Ascending aorta (tissue), 2 donors: ENCODE results near the gene CAMTA1. TPM values are rescaled to one million over a fixed set of nuclear protein-coding genes. Genes with fewer than 3 reads are reported as not detected.

Experiments used
- DNase-seq, 2 donors: peaks; one replicate each; pipeline ENCODE4 v3.0.0-alpha.2; 2019; ENCODE audit warnings: low spot score in 2 of 2
- H3K27ac ChIP-seq, 2 donors: fragments of 200-600 bp; sonication (generic); one replicate each; pipeline ENCODE4 v1.5.1; 2016 to 2017; ENCODE audit warnings: mild to moderate bottlenecking in 1 of 2
- H3K27me3 ChIP-seq: fragments of 200-600 bp; sonication (generic); one replicate; pipeline ENCODE4 v1.5.1; 2017
- H3K36me3 ChIP-seq, 2 donors: fragments of 200-600 bp; sonication (generic); one replicate each; pipeline ENCODE4 v1.5.1; 2016
- H3K4me1 ChIP-seq, 2 donors: fragments of 200-600 bp; sonication (generic); one replicate each; pipeline ENCODE4 v1.5.1; 2016 to 2017; ENCODE audit warnings: mild to moderate bottlenecking in 1 of 2
- H3K4me3 ChIP-seq, 2 donors: fragments of 200-600 bp; sonication (generic); one replicate each; pipeline ENCODE4 v1.5.1; 2016 to 2017; ENCODE audit warnings: mild to moderate bottlenecking in 1 of 2
- H3K9me3 ChIP-seq, 2 donors: fragments of 200-600 bp; sonication (generic); one replicate each; pipeline ENCODE4 v1.5.1; 2016
- intact Hi-C: fragments of 100-400 bp; cut with DNase I; formaldehyde crosslinking; loops from one replicate; pipeline ENCODE4 v1.15.1; 2023
- total RNA-seq: library from RNA; depleted of rRNA; stranded (reverse); fragments of >200 nt; gene quantifications from one replicate; pipeline ENCODE4 v1.1.0, GENCODE V29; 2016
- TF ChIP-seq, protein P1 (sequence below), 3 experiments: fragments of 200-600 bp in 2 of 3; fragments of 450-650 bp in 1 of 3; sonication (generic) in 2 of 3; IDR thresholded peaks; one replicate each; pipeline ENCODE4 v1.5.1; 2016 to 2019; ENCODE audit warnings: antibody characterized with exemption in 3 of 3, mild to moderate bottlenecking in 1 of 3, moderate library complexity in 1 of 3

CAMTA1 gene
- total RNA-seq, 1 donor from 2014 or later = 53.3 TPM

GRCh38 chr1:7104339-7104738 is 319.1 kb downstream of the CAMTA1 start:
- intact Hi-C loops = no loop called here
- H3K27ac ChIP-seq = no peak overlapping the region
- no peak overlapping the region for H3K4me3 ChIP-seq
- no peak for DNase-seq
- TF ChIP-seq, protein P1, sequence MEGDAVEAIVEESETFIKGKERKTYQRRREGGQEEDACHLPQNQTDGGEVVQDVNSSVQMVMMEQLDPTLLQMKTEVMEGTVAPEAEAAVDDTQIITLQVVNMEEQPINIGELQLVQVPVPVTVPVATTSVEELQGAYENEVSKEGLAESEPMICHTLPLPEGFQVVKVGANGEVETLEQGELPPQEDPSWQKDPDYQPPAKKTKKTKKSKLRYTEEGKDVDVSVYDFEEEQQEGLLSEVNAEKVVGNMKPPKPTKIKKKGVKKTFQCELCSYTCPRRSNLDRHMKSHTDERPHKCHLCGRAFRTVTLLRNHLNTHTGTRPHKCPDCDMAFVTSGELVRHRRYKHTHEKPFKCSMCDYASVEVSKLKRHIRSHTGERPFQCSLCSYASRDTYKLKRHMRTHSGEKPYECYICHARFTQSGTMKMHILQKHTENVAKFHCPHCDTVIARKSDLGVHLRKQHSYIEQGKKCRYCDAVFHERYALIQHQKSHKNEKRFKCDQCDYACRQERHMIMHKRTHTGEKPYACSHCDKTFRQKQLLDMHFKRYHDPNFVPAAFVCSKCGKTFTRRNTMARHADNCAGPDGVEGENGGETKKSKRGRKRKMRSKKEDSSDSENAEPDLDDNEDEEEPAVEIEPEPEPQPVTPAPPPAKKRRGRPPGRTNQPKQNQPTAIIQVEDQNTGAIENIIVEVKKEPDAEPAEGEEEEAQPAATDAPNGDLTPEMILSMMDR (IDR thresholded peaks at IDR 0.05) = no peak
- H3K27me3 ChIP-seq = no peaks in the 10 kb centered on the region
- H3K36me3 ChIP-seq = no peaks in the 10 kb centered on the region
- no peaks in the 10 kb centered on the region for H3K4me1 ChIP-seq
- H3K9me3 ChIP-seq = no peaks in the 10 kb centered on the region

- H3K9me3 ChIP-seq = no peaks in the 10 kb centered on the region
- H3K4me1 ChIP-seq = no peaks in the 10 kb centered on the region
- DNase-seq = no peak
- no peaks in the 10 kb centered on the region for H3K27me3 ChIP-seq
- no peaks in the 10 kb centered on the region for H3K36me3 ChIP-seq
- no peak overlapping the region for H3K4me3 ChIP-seq
- TF ChIP-seq, protein P1 (IDR thresholded peaks at IDR 0.05) = no peak
- no peak overlapping the region for H3K27ac ChIP-seq
- intact Hi-C loops = no loop called here
Measured at GRCh38 chr1:7105269-7105668, 320.0 kb downstream of the CAMTA1 start.

DNA sequence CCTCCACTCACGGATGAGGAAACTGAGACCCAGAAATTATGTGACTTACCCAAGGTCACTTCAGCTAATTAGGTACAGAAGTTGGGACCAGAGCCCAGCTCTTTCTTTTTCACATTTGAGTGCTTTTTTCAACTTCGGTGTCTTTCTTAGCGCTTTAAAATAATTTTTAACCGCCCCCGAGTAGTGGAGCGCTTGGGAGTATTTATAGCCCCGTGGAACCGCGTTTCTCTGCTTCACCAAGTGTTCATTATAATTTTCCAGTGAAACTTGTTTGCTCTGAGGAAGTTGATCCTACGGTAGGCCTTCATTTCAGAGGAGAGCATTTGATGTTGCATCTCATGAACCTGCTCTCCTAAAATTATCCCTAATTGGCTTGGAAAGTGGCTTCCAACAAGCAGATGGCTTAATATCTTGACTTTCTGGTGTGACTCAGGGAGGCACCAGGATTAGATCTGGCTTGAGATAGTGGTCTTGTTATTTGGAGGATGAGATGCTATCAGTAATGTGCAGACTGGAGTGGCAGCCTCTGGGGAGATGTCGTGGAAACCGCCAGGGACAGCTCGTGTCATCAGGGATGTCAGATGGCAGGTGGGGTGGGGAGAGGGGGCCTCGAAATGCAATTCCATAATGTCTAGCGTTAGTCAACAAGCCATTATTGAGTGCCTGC is 321.3 kb downstream of the CAMTA1 start:
- H3K27me3 ChIP-seq = no peaks in the 10 kb centered on the region
- no peaks in the 10 kb centered on the region for H3K36me3 ChIP-seq
- intact Hi-C loops = no loop called here
- no peak overlapping the region for H3K27ac ChIP-seq
- H3K9me3 ChIP-seq = no peaks in the 10 kb centered on the region
- H3K4me3 ChIP-seq = no peak overlapping the region
- H3K4me1 ChIP-seq = no peaks in the 10 kb centered on the region
- DNase-seq = no peak
- TF ChIP-seq, protein P1 (IDR thresholded peaks at IDR 0.05) = no peak

- H3K27ac ChIP-seq = no peak overlapping the region
Measured at GRCh38 chr1:7107109-7107830, 322.0 kb downstream of the CAMTA1 start.

DNA sequence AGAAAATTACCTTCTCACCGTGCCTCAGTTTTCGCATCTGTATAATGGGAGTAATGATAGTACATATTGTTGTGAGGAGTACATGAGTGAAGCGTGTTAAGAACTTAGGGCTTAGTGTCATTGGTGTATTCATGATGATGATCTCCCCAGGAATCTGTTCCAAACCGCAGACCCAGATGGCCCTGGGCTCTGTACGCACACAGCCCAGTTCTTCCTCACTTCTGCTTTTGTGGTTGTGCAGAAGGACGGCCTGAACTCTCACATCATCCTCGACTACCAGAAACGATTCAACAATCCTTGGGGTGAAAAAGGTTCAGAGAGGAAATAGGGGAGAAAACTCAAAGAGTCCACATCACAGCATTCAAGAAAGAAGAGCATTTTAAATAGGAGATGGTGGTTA is 323.0 kb downstream of the CAMTA1 start:
- H3K27me3 ChIP-seq = no peaks in the 10 kb centered on the region

More at GRCh38 chr1:7107109-7107830, 322.0 kb downstream of the CAMTA1 start:
- H3K36me3 ChIP-seq = no peaks in the 10 kb centered on the region
- TF ChIP-seq, protein P1 (IDR thresholded peaks at IDR 0.05) = no peak
- no peaks in the 10 kb centered on the region for H3K27me3 ChIP-seq
- no peaks in the 10 kb centered on the region for H3K9me3 ChIP-seq
- no peaks in the 10 kb centered on the region for H3K4me1 ChIP-seq
- DNase-seq = no peak
- intact Hi-C loops = no loop called here
- no peak overlapping the region for H3K4me3 ChIP-seq

More for the DNA sequence above, 323.0 kb downstream of the CAMTA1 start:
- no peak overlapping the region for H3K27ac ChIP-seq
- TF ChIP-seq, protein P1 (IDR thresholded peaks at IDR 0.05) = no peak
- intact Hi-C loops = no loop called here
- no peaks in the 10 kb centered on the region for H3K36me3 ChIP-seq
- H3K4me1 ChIP-seq = no peaks in the 10 kb centered on the region
- H3K9me3 ChIP-seq = no peaks in the 10 kb centered on the region
- no peak overlapping the region for H3K4me3 ChIP-seq
- no peak for DNase-seq
